IMR-90 (cell line): ENCODE data around the gene KLHL29. TPM values are rescaled to one million over a fixed set of nuclear protein-coding genes. Genes with fewer than 3 reads are reported as not detected.
A peak's percentile ranks its signal among the peaks of the same experiment; 100 is the strongest.

Experiments
- ATAC-seq: fragments of 200-7000 bp; cut with Tn5 transposase; 2 replicates; pipeline ENCODE4 v1.9.1; 2020; ENCODE audit warnings: low read depth, mild to moderate bottlenecking, moderate library complexity
- BruUV-seq: library from RNA; stranded (reverse); fragments of 400-500 nt; replicated peaks from 2 replicates; lab custom pipeline; 2021; lab: Mats Ljungman, UMichigan
- CTCF ChIA-PET: fragments of 300-600 bp; formaldehyde crosslinking; extraction: SDS; loops from one replicate; lab custom pipeline; 2021; ENCODE audit warnings: antibody characterized with exemption; lab: Yijun Ruan, JAX
- POLR2A ChIA-PET: fragments of 300-600 bp; sonication (Branson Sonifier 250); formaldehyde crosslinking; loops from one replicate; lab custom pipeline; 2022; ENCODE audit warnings: antibody characterized with exemption; ENCODE audit not compliant: unreplicated experiment; lab: Charles Lee
- DNase-seq: peaks from one replicate; pipeline ENCODE4 v3.0.0; 2013
- H2AFZ ChIP-seq: replicated peaks from 2 replicates; pipeline ENCODE3; 2013; ENCODE audit warnings: low read length, mild to moderate bottlenecking; ENCODE audit not compliant: poor library complexity
- H2AK5ac ChIP-seq: 2 replicates; pipeline ENCODE4 v1.6.1; 2013; ENCODE audit warnings: low read depth, low read length, inconsistent platforms
- H2AK9ac ChIP-seq: replicated peaks from 2 replicates; pipeline ENCODE3; 2013; ENCODE audit warnings: mild to moderate bottlenecking, low read depth, low read length, moderate library complexity; ENCODE audit not compliant: poor library complexity
- H2BK120ac ChIP-seq: 2 replicates; pipeline ENCODE4 v1.6.1; 2013; ENCODE audit warnings: low read depth, low read length, inconsistent platforms
- H2BK15ac ChIP-seq: 3 replicates; pipeline ENCODE4 v1.6.1; 2013; ENCODE audit warnings: low read depth, low read length, inconsistent platforms
- H2BK20ac ChIP-seq: 2 replicates; pipeline ENCODE4 v1.6.1; 2013; ENCODE audit warnings: low read depth, mild to moderate bottlenecking, inconsistent platforms, low read length, moderate library complexity
- H2BK5ac ChIP-seq: 2 replicates; pipeline ENCODE4 v1.6.1; 2013; ENCODE audit warnings: mild to moderate bottlenecking, low read depth, low read length, inconsistent platforms; ENCODE audit not compliant: poor library complexity, severe bottlenecking
- H3K14ac ChIP-seq: replicated peaks from 2 replicates; pipeline ENCODE4 v1.6.1; 2013; ENCODE audit warnings: low read depth, low read length, inconsistent platforms
- H3K18ac ChIP-seq: 2 replicates; pipeline ENCODE4 v1.6.1; 2013; ENCODE audit warnings: low read depth, low read length, control low read depth
- H3K23ac ChIP-seq: 2 replicates; pipeline ENCODE4 v1.6.1; 2013; ENCODE audit warnings: low read depth, low read length, inconsistent platforms
- H3K27ac ChIP-seq: 2 replicates; pipeline ENCODE4 v1.5.1; 2013; ENCODE audit warnings: mild to moderate bottlenecking, control low read depth, low read length; ENCODE audit not compliant: insufficient read depth
- H3K27me3 ChIP-seq: 2 replicates; pipeline ENCODE4 v1.6.1; 2013; ENCODE audit warnings: low read length; ENCODE audit not compliant: control insufficient read depth, insufficient read depth
- H3K36me3 ChIP-seq: 2 replicates; pipeline ENCODE4 v1.6.1; 2013; ENCODE audit warnings: low read length, mixed read lengths; ENCODE audit not compliant: control insufficient read depth, insufficient read depth
- H3K4ac ChIP-seq: 2 replicates; pipeline ENCODE4 v1.6.1; 2013; ENCODE audit warnings: low read depth, low read length, inconsistent platforms
- H3K4me1 ChIP-seq: 2 replicates; pipeline ENCODE4 v1.6.1; 2013; ENCODE audit warnings: low read length, mixed read lengths; ENCODE audit not compliant: control insufficient read depth, insufficient read depth
- H3K4me2 ChIP-seq: 2 replicates; pipeline ENCODE4 v1.6.1; 2013; ENCODE audit warnings: low read depth, mild to moderate bottlenecking, control low read depth, low read length, moderate library complexity
- H3K4me3 ChIP-seq: 2 replicates; pipeline ENCODE4 v1.5.1; 2013; ENCODE audit warnings: low read depth, mild to moderate bottlenecking, control low read depth, low read length, moderate library complexity; ENCODE audit not compliant: insufficient read depth
- H3K56ac ChIP-seq: 2 replicates; pipeline ENCODE4 v1.6.1; 2013; ENCODE audit warnings: low read length, inconsistent platforms; ENCODE audit not compliant: insufficient read depth; ENCODE audit errors: extremely low read depth
- H3K79me1 ChIP-seq, 2 experiments: 2 replicates each; pipeline ENCODE4 v1.6.1; 2013; ENCODE audit warnings: low read length in 2 of 2, inconsistent platforms in 1 of 2, low read depth in 1 of 2
- H3K9ac ChIP-seq: 2 replicates; pipeline ENCODE4 v1.6.1; 2013; ENCODE audit warnings: low read depth, low read length, control low read depth
- H3K9me1 ChIP-seq: 2 replicates; pipeline ENCODE4 v1.6.1; 2013; ENCODE audit warnings: low read length, inconsistent platforms; ENCODE audit not compliant: insufficient read depth
- H3K9me3 ChIP-seq: 2 replicates; pipeline ENCODE4 v1.6.1; 2013; ENCODE audit warnings: low read length; ENCODE audit not compliant: control insufficient read depth, insufficient read depth
- H4K20me1 ChIP-seq: 2 replicates; pipeline ENCODE4 v1.6.1; 2013; ENCODE audit warnings: low read length, inconsistent platforms; ENCODE audit not compliant: insufficient read depth
- H4K5ac ChIP-seq: 2 replicates; pipeline ENCODE4 v1.6.1; 2013; ENCODE audit warnings: mild to moderate bottlenecking, low read depth, low read length, control low read depth
- H4K8ac ChIP-seq, 2 experiments: 2 replicates each; pipeline ENCODE4 v1.6.1; 2013; ENCODE audit warnings: low read depth in 2 of 2, low read length in 2 of 2, control low read depth in 1 of 2, inconsistent platforms in 1 of 2
- H4K91ac ChIP-seq: 2 replicates; pipeline ENCODE4 v1.6.1; 2013; ENCODE audit warnings: low read depth, low read length, inconsistent platforms; ENCODE audit not compliant: insufficient read depth
- BHLHE40 ChIP-seq: fragments of 150-350 bp; IDR thresholded peaks from 2 replicates; pipeline ENCODE4 v1.6.1; 2016; ENCODE audit warnings: mild to moderate bottlenecking, low read depth, low read length
- CEBPB ChIP-seq: IDR thresholded peaks from 2 replicates; pipeline ENCODE4 v1.6.1; 2012; ENCODE audit warnings: low read depth, low read length, improper control_type of control experiment
- CHD1 ChIP-seq: IDR thresholded peaks from 2 replicates; pipeline ENCODE4 v1.6.1; 2012; ENCODE audit warnings: low read depth, low read length, improper control_type of control experiment
- FOS ChIP-seq: fragments of 150-350 bp; IDR thresholded peaks from 2 replicates; pipeline ENCODE4 v1.6.1; 2016; ENCODE audit warnings: low read depth, low read length
- MAFK ChIP-seq: IDR thresholded peaks from 2 replicates; pipeline ENCODE4 v1.6.1; 2012; ENCODE audit warnings: low read depth, low read length, improper control_type of control experiment
- MAZ ChIP-seq: IDR thresholded peaks from 2 replicates; pipeline ENCODE4 v1.6.1; 2012; ENCODE audit warnings: low read depth, mild to moderate bottlenecking, low read length, improper control_type of control experiment, moderate library complexity, borderline replicate concordance
- MXI1 ChIP-seq: IDR thresholded peaks from 2 replicates; pipeline ENCODE4 v1.6.1; 2012; ENCODE audit warnings: low read depth, mild to moderate bottlenecking, low read length, moderate library complexity, borderline replicate concordance
- NFE2L2 ChIP-seq: fragments of 150-350 bp; IDR thresholded peaks from 2 replicates; pipeline ENCODE4 v1.6.1; 2016; ENCODE audit warnings: low read depth, mild to moderate bottlenecking, low read length
- POLR2A ChIP-seq: IDR thresholded peaks from 2 replicates; pipeline ENCODE4 v1.6.1; 2012; ENCODE audit warnings: mild to moderate bottlenecking, low read depth, low read length
- RAD21 ChIP-seq: IDR thresholded peaks from 2 replicates; pipeline ENCODE4 v1.6.1; 2012; ENCODE audit warnings: low read length, improper control_type of control experiment
- RCOR1 ChIP-seq: IDR thresholded peaks from 2 replicates; pipeline ENCODE4 v1.6.1; 2012; ENCODE audit warnings: mild to moderate bottlenecking, low read length, improper control_type of control experiment; ENCODE audit not compliant: insufficient replicate concordance
- RFX5 ChIP-seq: IDR thresholded peaks from 2 replicates; pipeline ENCODE4 v1.8.0; 2012; ENCODE audit warnings: low read depth, mild to moderate bottlenecking, low read length, moderate library complexity
- SMC3 ChIP-seq: fragments of 150-350 bp; IDR thresholded peaks from 2 replicates; pipeline ENCODE4 v1.6.1; 2016; ENCODE audit warnings: low read depth, mild to moderate bottlenecking, antibody characterized with exemption, low read length, moderate library complexity
- WGBS, 2 experiments: methylation state at CpG; one replicate each; pipeline versions ENCODE4 v1.1.5 to v1.1.7; 2013; ENCODE audit warnings: missing lambda C conversion rate in 2 of 2; ENCODE audit not compliant: insufficient read length in 1 of 2; ENCODE audit errors: extremely low coverage in 2 of 2; 5-methylcytosine and 5-hydroxymethylcytosine counted together
- dilution Hi-C: fragments of 300-500 bp; cut with HindIII; formaldehyde crosslinking; loops from one replicate; pipeline ENCODE4 v1.14.3; 2018; ENCODE audit warnings: low sequenced_read_pairs; ENCODE audit not compliant: unreplicated experiment
- in situ Hi-C: fragments of 300-500 bp; cut with MboI; formaldehyde crosslinking; loops from 3 replicates; pipeline ENCODE4 v1.14.3; 2019; ENCODE audit warnings: low sequenced_read_pairs, inconsistent platforms, mixed read lengths
- intact Hi-C: fragments of 100-400 bp; cut with micrococcal nuclease; formaldehyde crosslinking; loops from 2 replicates; pipeline ENCODE4 v1.10.0; 2022
- polyA plus RNA-seq, 3 experiments: library from polyadenylated mRNA; depleted of rRNA; stranded (reverse); fragments of >200 nt; gene quantifications; 2 replicates each; pipeline ENCODE4 v1.2.3, GENCODE V29; 2012; ENCODE audit warnings: low replicate concordance in 1 of 3
- total RNA-seq: library from RNA; depleted of rRNA; stranded (reverse); fragments of >200 nt; gene quantifications from 2 replicates; pipeline ENCODE4 v1.2.3, GENCODE V29; 2012
- TF ChIP-seq, protein P1 (sequence below): fragments of 150-350 bp; IDR thresholded peaks from 2 replicates; pipeline ENCODE4 v1.6.1; 2016; ENCODE audit warnings: low read depth, mild to moderate bottlenecking, low read length, moderate library complexity, borderline replicate concordance
- TF ChIP-seq, protein P2 (sequence below): conservative IDR thresholded peaks from 2 replicates; pipeline ENCODE4 v1.5.1; 2012; ENCODE audit warnings: mild to moderate bottlenecking, low read depth, low read length, improper control_type of control experiment
- TF ChIP-seq, protein P3 (sequence below): fragments of 150-350 bp; IDR thresholded peaks from 2 replicates; pipeline ENCODE4 v1.6.1; 2017; ENCODE audit warnings: mild to moderate bottlenecking, antibody characterized with exemption, low read length, low read depth

Gene KLHL29
- total and polyA plus RNA-seq, 2 of the 4 experiments (the other 2 are of a cell fraction) = 2.0 to 8.0 TPM

DNA sequence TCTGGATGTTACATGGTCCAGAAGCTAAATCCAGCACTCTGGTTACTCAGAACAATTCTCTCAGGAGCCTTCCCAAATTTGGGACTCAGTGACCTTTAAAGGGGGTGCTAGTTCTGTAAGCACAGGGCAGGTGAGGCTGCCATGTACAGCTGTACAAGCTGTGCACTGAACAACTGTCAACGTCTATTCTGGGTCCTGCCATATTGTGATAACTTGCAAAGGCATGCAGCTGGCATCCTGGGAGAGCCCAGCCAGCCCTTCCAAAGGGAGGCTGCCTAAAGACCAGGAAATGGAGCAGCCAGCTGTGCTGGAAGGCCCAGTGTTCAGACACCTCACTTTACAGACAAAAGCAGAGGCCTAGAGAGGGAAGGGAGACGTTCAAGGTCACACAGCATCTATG lies 204.8 kb downstream of the KLHL29 start:
- Histone ChIP-seq H3K56ac (no peak overlapping the region), H2BK15ac (no peak overlapping the region), H4K5ac (no peak overlapping the region), H3K27ac (no peak overlapping the region), H4K8ac (no peak overlapping the region), H3K79me1 (peaks cover 0 to 6% of the 10 kb centered on the region in 2 experiments; a peak in 1 of 4 replicates), H2BK120ac (no peak overlapping the region), H3K4me3 (no peak overlapping the region), H3K9me3 (no peaks in the 10 kb centered on the region), H3K4ac (no peak overlapping the region), H4K91ac (no peak overlapping the region), H3K36me3 (no peaks in the 10 kb centered on the region), H2AK5ac (no peak overlapping the region), H3K4me2 (no peak overlapping the region), H3K9me1 (0 out of 2 replicates have a peak, but pooled peaks cover 3% of the 10 kb centered on the region), H3K23ac (no peak overlapping the region), H3K27me3 (no peaks in the 10 kb centered on the region), H3K14ac (no peak overlapping the region), H3K9ac (no peak overlapping the region), H2BK5ac (no peak overlapping the region), H2AK9ac (peak overlapping the region; percentile 10), H3K4me1 (peaks cover 6% of the 10 kb centered on the region; the same call in 1 of the 2 replicates), H3K18ac (no peak overlapping the region), H2BK20ac (no peak overlapping the region), H2AFZ (no peak overlapping the region), H4K20me1 (no peaks in the 10 kb centered on the region; the same call in 1 of the 2 replicates)
- in situ Hi-C loops (no loop called here), intact Hi-C loops (no loop called here), dilution Hi-C loops (no loop called here)
- DNase-seq = no peak
- POLR2A ChIA-PET = no interaction called here
- TF ChIP-seq SMC3 (no peak), MAZ (no peak), POLR2A (no peak), CHD1 (no peak), FOS (no peak), NFE2L2 (no peak), CEBPB (no peak), RAD21 (no peak), RFX5 (no peak), RCOR1 (no peak), MXI1 (no peak), BHLHE40 (no peak), MAFK (no peak)
- TF ChIP-seq, protein P1, sequence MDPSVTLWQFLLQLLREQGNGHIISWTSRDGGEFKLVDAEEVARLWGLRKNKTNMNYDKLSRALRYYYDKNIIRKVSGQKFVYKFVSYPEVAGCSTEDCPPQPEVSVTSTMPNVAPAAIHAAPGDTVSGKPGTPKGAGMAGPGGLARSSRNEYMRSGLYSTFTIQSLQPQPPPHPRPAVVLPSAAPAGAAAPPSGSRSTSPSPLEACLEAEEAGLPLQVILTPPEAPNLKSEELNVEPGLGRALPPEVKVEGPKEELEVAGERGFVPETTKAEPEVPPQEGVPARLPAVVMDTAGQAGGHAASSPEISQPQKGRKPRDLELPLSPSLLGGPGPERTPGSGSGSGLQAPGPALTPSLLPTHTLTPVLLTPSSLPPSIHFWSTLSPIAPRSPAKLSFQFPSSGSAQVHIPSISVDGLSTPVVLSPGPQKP = no peak
- TF ChIP-seq, protein P2, sequence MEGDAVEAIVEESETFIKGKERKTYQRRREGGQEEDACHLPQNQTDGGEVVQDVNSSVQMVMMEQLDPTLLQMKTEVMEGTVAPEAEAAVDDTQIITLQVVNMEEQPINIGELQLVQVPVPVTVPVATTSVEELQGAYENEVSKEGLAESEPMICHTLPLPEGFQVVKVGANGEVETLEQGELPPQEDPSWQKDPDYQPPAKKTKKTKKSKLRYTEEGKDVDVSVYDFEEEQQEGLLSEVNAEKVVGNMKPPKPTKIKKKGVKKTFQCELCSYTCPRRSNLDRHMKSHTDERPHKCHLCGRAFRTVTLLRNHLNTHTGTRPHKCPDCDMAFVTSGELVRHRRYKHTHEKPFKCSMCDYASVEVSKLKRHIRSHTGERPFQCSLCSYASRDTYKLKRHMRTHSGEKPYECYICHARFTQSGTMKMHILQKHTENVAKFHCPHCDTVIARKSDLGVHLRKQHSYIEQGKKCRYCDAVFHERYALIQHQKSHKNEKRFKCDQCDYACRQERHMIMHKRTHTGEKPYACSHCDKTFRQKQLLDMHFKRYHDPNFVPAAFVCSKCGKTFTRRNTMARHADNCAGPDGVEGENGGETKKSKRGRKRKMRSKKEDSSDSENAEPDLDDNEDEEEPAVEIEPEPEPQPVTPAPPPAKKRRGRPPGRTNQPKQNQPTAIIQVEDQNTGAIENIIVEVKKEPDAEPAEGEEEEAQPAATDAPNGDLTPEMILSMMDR = no peak
- TF ChIP-seq, protein P3, sequence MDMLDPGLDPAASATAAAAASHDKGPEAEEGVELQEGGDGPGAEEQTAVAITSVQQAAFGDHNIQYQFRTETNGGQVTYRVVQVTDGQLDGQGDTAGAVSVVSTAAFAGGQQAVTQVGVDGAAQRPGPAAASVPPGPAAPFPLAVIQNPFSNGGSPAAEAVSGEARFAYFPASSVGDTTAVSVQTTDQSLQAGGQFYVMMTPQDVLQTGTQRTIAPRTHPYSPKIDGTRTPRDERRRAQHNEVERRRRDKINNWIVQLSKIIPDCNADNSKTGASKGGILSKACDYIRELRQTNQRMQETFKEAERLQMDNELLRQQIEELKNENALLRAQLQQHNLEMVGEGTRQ = no peak
- no TSS peak for BruUV-seq
- WGBS, 2 experiments = 63% methylated on average over 1 of the region's 2 CpGs; no CpG with 5 or more reads in 1 of the 2 experiments
- CTCF ChIA-PET = no interaction called here
- ATAC-seq = peak; percentile 42; the same call in 1 of the 2 replicates
